GM23338 (cell line): ENCODE measurements around the gene CATSPERE. TPM values are rescaled to one million over a fixed set of nuclear protein-coding genes. Genes with fewer than 3 reads are reported as not detected.

ENCODE experiments used
- ATAC-seq: fragments of 200-7000 bp; cut with Tn5 transposase; 3 replicates; pipeline ENCODE4 v1.9.1; 2020
- DNase-seq: peaks from one replicate; pipeline ENCODE4 v3.0.0-alpha.2; 2015; ENCODE audit warnings: low spot score
- H2AFZ ChIP-seq: fragments of 200-600 bp; sonication (generic); 2 replicates; pipeline ENCODE4 v1.8.0; 2016; ENCODE audit warnings: antibody characterized with exemption, mild to moderate bottlenecking, moderate library complexity
- H3F3A ChIP-seq: fragments of 200-600 bp; sonication (generic); replicated peaks from 2 replicates; pipeline ENCODE4 v1.8.0; 2017; ENCODE audit warnings: antibody characterized with exemption, mixed run types, low read depth
- H3K27ac ChIP-seq: fragments of 200-600 bp; sonication (generic); 2 replicates; pipeline ENCODE4 v1.6.1; 2016; ENCODE audit warnings: low read depth
- H3K27me3 ChIP-seq: fragments of 200-600 bp; sonication (generic); 2 replicates; pipeline ENCODE4 v1.8.0; 2016; ENCODE audit warnings: mild to moderate bottlenecking, mixed run types, moderate library complexity; ENCODE audit not compliant: insufficient read depth
- H3K36me3 ChIP-seq: fragments of 200-600 bp; sonication (generic); 2 replicates; pipeline ENCODE4 v1.8.0; 2016; ENCODE audit warnings: mild to moderate bottlenecking; ENCODE audit not compliant: insufficient read depth
- H3K4me1 ChIP-seq: fragments of 200-600 bp; sonication (generic); 2 replicates; pipeline ENCODE4 v1.8.0; 2016; ENCODE audit warnings: mild to moderate bottlenecking, moderate library complexity; ENCODE audit not compliant: insufficient read depth
- H3K4me2 ChIP-seq: fragments of 200-600 bp; sonication (generic); 2 replicates; pipeline ENCODE4 v1.7.1; 2017; ENCODE audit warnings: mixed run types
- H3K4me3 ChIP-seq: fragments of 200-600 bp; sonication (generic); 2 replicates; pipeline ENCODE4 v1.6.1; 2016; ENCODE audit warnings: mixed run types
- H3K79me2 ChIP-seq: fragments of 200-600 bp; sonication (generic); replicated peaks from 2 replicates; pipeline ENCODE4 v1.8.0; 2017; ENCODE audit warnings: mild to moderate bottlenecking; ENCODE audit not compliant: insufficient read depth
- H3K9me2 ChIP-seq: fragments of 200-600 bp; sonication (generic); 2 replicates; pipeline ENCODE4 v1.8.0; 2017; ENCODE audit not compliant: insufficient read depth
- H4K20me1 ChIP-seq: fragments of 200-600 bp; sonication (generic); replicated peaks from 2 replicates; pipeline ENCODE4 v1.8.0; 2017; ENCODE audit warnings: mild to moderate bottlenecking; ENCODE audit not compliant: insufficient read depth
- H3K27ac Mint-ChIP-seq: 2 replicates; pipeline ENCODE4 v1.8.0; 2020; ENCODE audit warnings: inconsistent platforms, mild to moderate bottlenecking, moderate library complexity, mixed read lengths
- H3K27me3 Mint-ChIP-seq: 3 replicates; pipeline ENCODE4 v1.8.0; 2022; ENCODE audit warnings: low read depth, mild to moderate bottlenecking, moderate library complexity, mixed read lengths, inconsistent platforms; ENCODE audit not compliant: insufficient read depth, poor library complexity
- H3K36me3 Mint-ChIP-seq: 3 replicates; pipeline ENCODE4 v1.8.0; 2021; ENCODE audit warnings: low read depth, mild to moderate bottlenecking, inconsistent platforms, moderate library complexity, mixed read lengths
- H3K4me1 Mint-ChIP-seq: 3 replicates; pipeline ENCODE4 v1.8.0; 2020; ENCODE audit warnings: mild to moderate bottlenecking, inconsistent platforms, mixed read lengths
- H3K4me3 Mint-ChIP-seq: 3 replicates; pipeline ENCODE4 v1.8.0; 2021; ENCODE audit warnings: moderate library complexity, mild to moderate bottlenecking, inconsistent platforms, mixed read lengths
- H3K9me3 Mint-ChIP-seq: 3 replicates; pipeline ENCODE4 v1.8.0; 2020; ENCODE audit warnings: moderate library complexity, mild to moderate bottlenecking, inconsistent platforms, mixed read lengths
- JUNB ChIP-seq: IDR thresholded peaks from one replicate; pipeline ENCODE4 v1.6.1; 2016; ENCODE audit warnings: antibody characterized with exemption; ENCODE audit not compliant: unreplicated experiment
- ZNF114 ChIP-seq: fragments of 250-450 bp; sonication (Bioruptor Pico); IDR thresholded peaks from 2 replicates; pipeline ENCODE4 v1.5.0; 2020; ENCODE audit warnings: mild to moderate bottlenecking, moderate library complexity
- ZNF331 ChIP-seq: fragments of 250-450 bp; sonication (Bioruptor Pico); IDR thresholded peaks from 2 replicates; pipeline ENCODE4 v1.5.0; 2020; ENCODE audit warnings: low read depth, mild to moderate bottlenecking, moderate library complexity
- polyA plus RNA-seq: library from polyadenylated mRNA; unstranded; fragments of >200 nt; fragmentation: Nextera tagmentation; extraction: Ambion mirVana; gene quantifications from 2 replicates; pipeline ENCODE4 v1.2.1, GENCODE V29; 2016
- total RNA-seq: library from RNA; depleted of rRNA; stranded (reverse); fragments of >200 nt; shearing (Covaris generic); gene quantifications from 2 replicates; pipeline ENCODE4 v1.2.3, GENCODE V29; 2014
- TF ChIP-seq, protein P1 (sequence below): fragments of 250-450 bp; sonication (Bioruptor Pico); IDR thresholded peaks from 2 replicates; pipeline ENCODE4 v1.5.0; 2020; ENCODE audit warnings: mild to moderate bottlenecking, moderate library complexity
- TF ChIP-seq, protein P2 (sequence below), 2 experiments: fragments of 200-600 bp in 1 of 2; sonication (generic) in 1 of 2; conservative IDR thresholded peaks; 2 replicates each; pipeline versions ENCODE4 v1.5.1 to v1.6.1; 2016 to 2017; ENCODE audit warnings: antibody characterized with exemption in 2 of 2, low read depth in 2 of 2, mild to moderate bottlenecking in 2 of 2, moderate library complexity in 1 of 2

The CATSPERE gene
- total and polyA plus RNA-seq, 2 experiments from 2014 or later: 0.70 TPM; not detected in 1

DNA sequence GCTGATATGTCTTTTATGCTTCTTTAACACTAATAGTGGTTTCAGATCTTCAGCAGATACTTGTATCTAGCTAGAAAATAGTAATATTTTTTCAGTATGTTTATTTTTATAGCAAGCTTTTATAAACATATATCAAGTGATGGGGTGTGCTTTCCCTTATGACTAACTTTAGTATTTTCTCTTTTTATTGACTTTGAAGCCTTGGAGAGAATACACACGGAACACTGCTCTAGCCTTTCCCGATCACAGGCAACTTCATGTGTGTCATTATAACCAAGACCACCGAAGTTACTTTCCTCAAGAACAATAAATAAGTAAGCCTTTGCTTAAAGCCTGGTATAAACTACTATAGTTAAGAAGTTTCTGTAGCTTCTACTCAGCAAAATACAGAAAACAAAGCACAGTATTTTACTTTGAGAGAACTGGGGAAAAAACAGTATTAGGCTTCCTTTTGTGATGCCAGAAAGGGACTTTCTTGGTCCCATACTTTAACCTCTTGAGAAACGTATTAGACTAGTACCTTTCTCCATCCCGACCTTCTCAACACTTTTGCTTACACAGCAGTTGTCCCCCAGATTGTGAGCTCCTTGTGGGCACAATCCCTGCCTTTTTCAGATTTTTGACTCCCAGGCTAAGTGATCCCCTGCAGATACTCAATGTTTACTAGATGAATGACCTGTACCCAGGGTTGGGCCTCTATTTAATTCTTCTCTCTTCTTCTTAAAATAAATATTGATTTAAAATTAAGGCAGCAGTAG lies 12.6 kb upstream of the CATSPERE start (continued):
- TF ChIP-seq, protein P1, sequence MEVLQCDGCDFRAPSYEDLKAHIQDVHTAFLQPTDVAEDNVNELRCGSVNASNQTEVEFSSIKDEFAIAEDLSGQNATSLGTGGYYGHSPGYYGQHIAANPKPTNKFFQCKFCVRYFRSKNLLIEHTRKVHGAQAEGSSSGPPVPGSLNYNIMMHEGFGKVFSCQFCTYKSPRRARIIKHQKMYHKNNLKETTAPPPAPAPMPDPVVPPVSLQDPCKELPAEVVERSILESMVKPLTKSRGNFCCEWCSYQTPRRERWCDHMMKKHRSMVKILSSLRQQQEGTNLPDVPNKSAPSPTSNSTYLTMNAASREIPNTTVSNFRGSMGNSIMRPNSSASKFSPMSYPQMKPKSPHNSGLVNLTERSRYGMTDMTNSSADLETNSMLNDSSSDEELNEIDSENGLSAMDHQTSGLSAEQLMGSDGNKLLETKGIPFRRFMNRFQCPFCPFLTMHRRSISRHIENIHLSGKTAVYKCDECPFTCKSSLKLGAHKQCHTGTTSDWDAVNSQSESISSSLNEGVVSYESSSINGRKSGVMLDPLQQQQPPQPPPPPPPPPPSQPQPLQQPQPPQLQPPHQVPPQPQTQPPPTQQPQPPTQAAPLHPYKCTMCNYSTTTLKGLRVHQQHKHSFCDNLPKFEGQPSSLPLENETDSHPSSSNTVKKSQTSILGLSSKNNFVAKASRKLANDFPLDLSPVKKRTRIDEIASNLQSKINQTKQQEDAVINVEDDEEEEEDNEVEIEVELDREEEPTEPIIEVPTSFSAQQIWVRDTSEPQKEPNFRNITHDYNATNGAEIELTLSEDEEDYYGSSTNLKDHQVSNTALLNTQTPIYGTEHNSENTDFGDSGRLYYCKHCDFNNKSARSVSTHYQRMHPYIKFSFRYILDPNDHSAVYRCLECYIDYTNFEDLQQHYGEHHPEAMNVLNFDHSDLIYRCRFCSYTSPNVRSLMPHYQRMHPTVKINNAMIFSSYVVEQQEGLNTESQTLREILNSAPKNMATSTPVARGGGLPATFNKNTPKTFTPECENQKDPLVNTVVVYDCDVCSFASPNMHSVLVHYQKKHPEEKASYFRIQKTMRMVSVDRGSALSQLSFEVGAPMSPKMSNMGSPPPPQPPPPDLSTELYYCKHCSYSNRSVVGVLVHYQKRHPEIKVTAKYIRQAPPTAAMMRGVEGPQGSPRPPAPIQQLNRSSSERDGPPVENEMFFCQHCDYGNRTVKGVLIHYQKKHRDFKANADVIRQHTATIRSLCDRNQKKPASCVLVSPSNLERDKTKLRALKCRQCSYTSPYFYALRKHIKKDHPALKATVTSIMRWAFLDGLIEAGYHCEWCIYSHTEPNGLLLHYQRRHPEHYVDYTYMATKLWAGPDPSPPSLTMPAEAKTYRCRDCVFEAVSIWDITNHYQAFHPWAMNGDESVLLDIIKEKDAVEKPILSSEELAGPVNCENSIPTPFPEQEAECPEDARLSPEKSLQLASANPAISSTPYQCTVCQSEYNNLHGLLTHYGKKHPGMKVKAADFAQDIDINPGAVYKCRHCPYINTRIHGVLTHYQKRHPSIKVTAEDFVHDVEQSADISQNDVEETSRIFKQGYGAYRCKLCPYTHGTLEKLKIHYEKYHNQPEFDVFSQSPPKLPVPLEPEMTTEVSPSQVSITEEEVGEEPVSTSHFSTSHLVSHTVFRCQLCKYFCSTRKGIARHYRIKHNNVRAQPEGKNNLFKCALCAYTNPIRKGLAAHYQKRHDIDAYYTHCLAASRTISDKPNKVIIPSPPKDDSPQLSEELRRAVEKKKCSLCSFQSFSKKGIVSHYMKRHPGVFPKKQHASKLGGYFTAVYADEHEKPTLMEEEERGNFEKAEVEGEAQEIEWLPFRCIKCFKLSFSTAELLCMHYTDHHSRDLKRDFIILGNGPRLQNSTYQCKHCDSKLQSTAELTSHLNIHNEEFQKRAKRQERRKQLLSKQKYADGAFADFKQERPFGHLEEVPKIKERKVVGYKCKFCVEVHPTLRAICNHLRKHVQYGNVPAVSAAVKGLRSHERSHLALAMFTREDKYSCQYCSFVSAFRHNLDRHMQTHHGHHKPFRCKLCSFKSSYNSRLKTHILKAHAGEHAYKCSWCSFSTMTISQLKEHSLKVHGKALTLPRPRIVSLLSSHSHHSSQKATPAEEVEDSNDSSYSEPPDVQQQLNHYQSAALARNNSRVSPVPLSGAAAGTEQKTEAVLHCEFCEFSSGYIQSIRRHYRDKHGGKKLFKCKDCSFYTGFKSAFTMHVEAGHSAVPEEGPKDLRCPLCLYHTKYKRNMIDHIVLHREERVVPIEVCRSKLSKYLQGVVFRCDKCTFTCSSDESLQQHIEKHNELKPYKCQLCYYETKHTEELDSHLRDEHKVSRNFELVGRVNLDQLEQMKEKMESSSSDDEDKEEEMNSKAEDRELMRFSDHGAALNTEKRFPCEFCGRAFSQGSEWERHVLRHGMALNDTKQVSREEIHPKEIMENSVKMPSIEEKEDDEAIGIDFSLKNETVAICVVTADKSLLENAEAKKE (CRISPR knock-in tag): no peak

DNA sequence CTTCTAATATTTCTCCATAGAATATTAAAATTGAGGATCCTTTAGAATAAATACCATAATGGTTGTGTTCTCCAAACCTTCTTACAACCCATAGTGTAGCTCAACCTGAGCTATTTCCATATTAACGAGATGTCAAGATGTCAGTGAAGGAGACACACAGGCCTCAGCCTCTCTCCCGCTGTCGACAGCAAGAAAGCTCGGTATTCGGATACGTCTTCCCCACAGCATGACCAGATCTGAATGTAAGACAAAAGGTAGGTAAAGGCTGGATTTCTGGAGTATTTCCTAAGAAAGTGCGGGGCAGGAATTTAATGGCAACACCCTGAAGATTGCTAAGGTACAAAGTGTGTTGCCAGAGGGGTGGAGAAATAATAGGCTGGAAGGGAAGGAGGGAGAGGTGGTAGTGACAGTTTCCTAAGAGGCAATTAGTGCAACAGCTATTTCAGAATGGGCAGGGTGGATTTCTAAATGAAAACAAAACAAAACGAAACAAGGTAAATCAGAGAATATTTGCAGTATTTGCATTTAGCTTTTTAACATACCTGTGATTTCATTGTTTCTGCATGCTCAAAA lies 11.1 kb upstream of the CATSPERE start:
- Histone ChIP-seq H3F3A (no peaks in the 10 kb centered on the region), H3K27me3 (no peaks in the 10 kb centered on the region), H4K20me1 (0 out of 2 replicates have a peak, but pooled peaks cover 5% of the 10 kb centered on the region), H3K4me1 (peaks cover 69% of the 10 kb centered on the region), H3K9me2 (no peaks in the 10 kb centered on the region), H3K27ac (no peak overlapping the region), H3K4me3 (peak overlapping the region; percentile 77), H3K4me2 (peak overlapping the region; percentile 88), H3K79me2 (peaks cover 60% of the 10 kb centered on the region), H2AFZ (no peak overlapping the region), H3K36me3 (no peaks in the 10 kb centered on the region; the same call in 1 of the 2 replicates)
- ATAC-seq: no peak
- Mint-ChIP-seq H3K9me3 (no peaks in the 10 kb centered on the region), H3K4me1 (peaks cover 72% of the 10 kb centered on the region), H3K27ac (no peak overlapping the region), H3K4me3 (peak overlapping the region; percentile 92), H3K27me3 (no peaks in the 10 kb centered on the region), H3K36me3 (peaks cover 7% of the 10 kb centered on the region; the same call in 1 of the 3 replicates)
- no peak for DNase-seq
- TF ChIP-seq JUNB (no peak), ZNF114 (CRISPR knock-in tag) (no peak), ZNF331 (CRISPR knock-in tag) (no peak)
- TF ChIP-seq, protein P1 (CRISPR knock-in tag): no peak
- TF ChIP-seq, protein P2, sequence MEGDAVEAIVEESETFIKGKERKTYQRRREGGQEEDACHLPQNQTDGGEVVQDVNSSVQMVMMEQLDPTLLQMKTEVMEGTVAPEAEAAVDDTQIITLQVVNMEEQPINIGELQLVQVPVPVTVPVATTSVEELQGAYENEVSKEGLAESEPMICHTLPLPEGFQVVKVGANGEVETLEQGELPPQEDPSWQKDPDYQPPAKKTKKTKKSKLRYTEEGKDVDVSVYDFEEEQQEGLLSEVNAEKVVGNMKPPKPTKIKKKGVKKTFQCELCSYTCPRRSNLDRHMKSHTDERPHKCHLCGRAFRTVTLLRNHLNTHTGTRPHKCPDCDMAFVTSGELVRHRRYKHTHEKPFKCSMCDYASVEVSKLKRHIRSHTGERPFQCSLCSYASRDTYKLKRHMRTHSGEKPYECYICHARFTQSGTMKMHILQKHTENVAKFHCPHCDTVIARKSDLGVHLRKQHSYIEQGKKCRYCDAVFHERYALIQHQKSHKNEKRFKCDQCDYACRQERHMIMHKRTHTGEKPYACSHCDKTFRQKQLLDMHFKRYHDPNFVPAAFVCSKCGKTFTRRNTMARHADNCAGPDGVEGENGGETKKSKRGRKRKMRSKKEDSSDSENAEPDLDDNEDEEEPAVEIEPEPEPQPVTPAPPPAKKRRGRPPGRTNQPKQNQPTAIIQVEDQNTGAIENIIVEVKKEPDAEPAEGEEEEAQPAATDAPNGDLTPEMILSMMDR (conservative IDR thresholded peaks at IDR 0.05; ENCODE audit: low read depth in 2 of 2): no peak
